Cardiac muscle cell (in vitro differentiated cells and primary cell): ENCODE measurements around the gene KRTDAP. TPM values are rescaled to one million over a fixed set of nuclear protein-coding genes. Genes with fewer than 3 reads are reported as not detected.

ENCODE experiments used
- DNase-seq, 2 donors: peaks; one replicate each; pipeline versions ENCODE4 v3.0.0 to v3.0.0-alpha.2; 2010 to 2017; ENCODE audit warnings: low read depth in 1 of 2, low spot score in 1 of 2
- H3K27ac ChIP-seq: fragments of 200-600 bp; sonication (generic); 2 replicates; pipeline ENCODE4 v1.5.1; 2016
- H3K27me3 ChIP-seq: fragments of 200-600 bp; sonication (generic); 2 replicates; pipeline ENCODE4 v1.6.0; 2016; ENCODE audit warnings: control low read depth
- H3K36me3 ChIP-seq: fragments of 200-600 bp; sonication (generic); 2 replicates; pipeline ENCODE4 v1.5.1; 2016; ENCODE audit warnings: control low read depth
- H3K4me1 ChIP-seq: fragments of 200-600 bp; sonication (generic); 2 replicates; pipeline ENCODE4 v1.8.1; 2017; ENCODE audit warnings: low read depth, mild to moderate bottlenecking, mixed run types
- H3K4me3 ChIP-seq: fragments of 200-600 bp; sonication (generic); 2 replicates; pipeline ENCODE4 v1.5.1; 2016; ENCODE audit warnings: mild to moderate bottlenecking
- H3K9me3 ChIP-seq: fragments of 200-600 bp; sonication (generic); 2 replicates; pipeline ENCODE4 v1.5.1; 2017; ENCODE audit warnings: low read depth, mild to moderate bottlenecking, control low read depth
- CTCF ChIP-seq: IDR thresholded peaks from 2 replicates; pipeline ENCODE4 v1.5.1; 2012; ENCODE audit warnings: low read depth, mild to moderate bottlenecking, low read length
- polyA plus RNA-seq: library from polyadenylated mRNA; unstranded; fragments of >200 nt; fragmentation: Nextera tagmentation; extraction: Ambion mirVana; gene quantifications from 2 replicates; pipeline ENCODE4 v1.2.1, GENCODE V29; 2016
- total RNA-seq: library from RNA; depleted of rRNA; stranded (reverse); fragments of >200 nt; gene quantifications from 2 replicates; pipeline ENCODE4 v1.2.3, GENCODE V29; 2016

KRTDAP gene
- total and polyA plus RNA-seq, 2 experiments from 2014 or later = 2.2 TPM; not detected in 1

DNA sequence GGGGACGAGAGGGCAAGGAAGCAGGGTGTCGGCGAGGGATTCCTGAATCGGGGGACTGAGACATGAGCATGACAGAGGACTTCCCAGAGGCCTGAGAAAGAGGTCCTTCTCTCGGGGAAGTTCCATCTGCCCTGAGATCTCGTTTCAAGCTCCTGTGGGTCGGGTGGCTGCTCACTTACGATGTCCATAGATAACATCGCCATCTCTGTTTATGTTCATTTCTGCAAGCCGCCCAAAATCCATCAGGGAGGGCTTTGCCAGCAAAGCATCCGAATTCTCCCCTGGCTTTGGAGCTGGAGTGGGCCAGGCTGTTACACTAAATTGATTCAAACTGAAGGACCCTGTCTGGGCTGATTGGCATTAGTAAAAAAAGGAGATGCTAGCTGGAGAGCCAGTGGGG, 17.3 kb upstream of the KRTDAP start:
- no peak for TF ChIP-seq CTCF
- Histone ChIP-seq H3K27me3 (no peaks in the 10 kb centered on the region), H3K36me3 (no peaks in the 10 kb centered on the region), H3K4me3 (no peak overlapping the region), H3K27ac (no peak overlapping the region), H3K4me1 (peaks cover 11% of the 10 kb centered on the region), H3K9me3 (no peaks in the 10 kb centered on the region)
- no peak for DNase-seq

DNA sequence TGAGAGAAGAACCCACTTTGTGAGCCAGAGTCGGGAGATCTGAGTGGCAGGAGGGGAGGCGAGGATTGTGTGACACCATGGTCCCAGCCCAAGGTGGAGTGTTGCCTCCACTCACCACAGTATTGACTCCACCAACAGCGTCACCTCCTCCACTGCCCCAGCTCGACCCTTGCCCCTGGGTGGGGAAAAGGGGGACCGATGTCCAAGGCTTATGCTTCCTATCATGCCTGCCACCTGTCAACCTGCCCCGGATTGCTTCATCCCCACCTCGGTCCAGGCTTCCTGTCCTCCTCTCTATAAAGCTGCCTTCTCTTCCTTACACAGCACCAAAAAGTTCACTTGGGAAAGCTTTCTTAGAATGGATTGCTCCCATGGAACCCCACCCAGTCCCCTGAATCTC, 15.7 kb upstream of the KRTDAP start:
- no peak for DNase-seq
- H3K9me3 ChIP-seq = no peaks in the 10 kb centered on the region

DNA sequence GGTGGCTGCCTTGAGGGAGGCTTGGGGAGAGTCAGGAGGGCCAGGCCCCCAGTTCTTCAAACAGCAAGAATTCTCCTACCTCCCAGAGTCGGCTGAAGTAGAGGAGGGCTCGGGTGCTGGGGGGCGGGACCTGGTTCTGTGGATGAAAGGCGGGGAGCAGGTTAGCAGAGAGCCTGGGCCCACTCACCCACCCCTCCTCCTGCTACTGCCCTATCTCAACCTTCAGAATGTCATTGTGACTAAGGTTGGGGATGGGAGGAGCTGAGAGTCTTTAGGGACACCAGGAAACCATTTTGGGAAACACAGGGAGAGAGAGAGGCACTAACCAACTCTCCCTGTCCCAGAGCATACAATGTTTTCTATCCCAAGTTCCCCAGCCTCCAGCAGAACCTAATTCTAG, 12.5 kb upstream of the KRTDAP start:
- H3K27ac ChIP-seq = peak overlapping the region; percentile 81
- DNase-seq = peak in 1 of 2 donors; percentile 45
- no peaks in the 10 kb centered on the region for H3K27me3 ChIP-seq
- H3K9me3 ChIP-seq = no peaks in the 10 kb centered on the region
- peaks cover 4% of the 10 kb centered on the region for H3K4me1 ChIP-seq
- TF ChIP-seq CTCF = no peak
- H3K4me3 ChIP-seq = no peak overlapping the region
- no peaks in the 10 kb centered on the region for H3K36me3 ChIP-seq

More for the DNA sequence above, 15.7 kb upstream of the KRTDAP start:
- no peaks in the 10 kb centered on the region for H3K27me3 ChIP-seq
- H3K4me1 ChIP-seq = peaks cover 11% of the 10 kb centered on the region
- H3K27ac ChIP-seq = no peak overlapping the region
- no peak overlapping the region for H3K4me3 ChIP-seq
- no peak for TF ChIP-seq CTCF
- no peaks in the 10 kb centered on the region for H3K36me3 ChIP-seq

DNA sequence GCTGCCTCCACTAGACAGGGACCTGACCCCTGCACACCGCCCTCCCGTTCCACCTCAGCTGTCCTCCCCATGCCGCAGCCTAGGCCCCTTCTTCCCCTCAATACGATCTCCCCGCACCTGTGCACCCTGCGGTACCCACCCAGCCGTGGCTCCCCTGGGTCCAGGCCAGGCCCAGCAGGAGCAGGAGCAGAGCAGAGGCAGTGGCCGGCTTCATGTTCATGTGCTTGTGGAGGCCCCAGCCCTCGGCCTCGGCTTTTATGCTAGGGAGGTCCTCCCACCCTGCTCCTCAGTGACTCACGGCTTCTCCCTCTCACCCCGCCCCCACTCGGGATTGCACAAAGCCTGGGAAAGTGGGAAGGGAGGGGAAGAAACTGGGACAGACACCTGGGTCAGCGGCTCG, 11.4 kb upstream of the KRTDAP start:
- DNase-seq = peak in 1 of 2 donors; percentile 53
- no peaks in the 10 kb centered on the region for H3K27me3 ChIP-seq
- TF ChIP-seq CTCF = no peak
- peaks cover 4% of the 10 kb centered on the region for H3K4me1 ChIP-seq
- no peak overlapping the region for H3K4me3 ChIP-seq
- no peak overlapping the region for H3K27ac ChIP-seq
- no peaks in the 10 kb centered on the region for H3K36me3 ChIP-seq
- H3K9me3 ChIP-seq = no peaks in the 10 kb centered on the region

DNA sequence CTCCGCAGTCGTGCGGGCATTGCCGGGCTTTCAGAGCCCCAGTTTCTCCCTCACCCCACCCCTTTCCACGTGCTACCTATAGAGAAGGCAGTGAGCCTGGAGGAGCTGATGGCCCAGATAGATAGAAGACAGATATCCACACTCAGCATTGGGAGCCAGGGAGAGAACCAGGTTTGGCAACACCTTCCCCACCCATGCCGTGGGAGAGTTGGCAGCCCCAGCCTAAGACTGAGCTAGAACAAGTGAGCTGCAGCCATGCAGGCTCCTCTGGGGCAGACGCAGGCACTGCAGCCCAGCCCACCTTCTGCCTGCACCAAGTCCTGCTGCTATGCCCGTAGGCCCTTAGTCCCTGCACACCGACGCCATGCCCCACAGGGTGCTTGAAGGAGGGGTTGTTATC, 10.3 kb upstream of the KRTDAP start:
- no peak for DNase-seq

More for the DNA sequence above, 10.3 kb upstream of the KRTDAP start:
- no peak for TF ChIP-seq CTCF
- Histone ChIP-seq H3K27me3 (no peaks in the 10 kb centered on the region), H3K9me3 (no peaks in the 10 kb centered on the region), H3K36me3 (no peaks in the 10 kb centered on the region), H3K4me3 (no peak overlapping the region), H3K27ac (no peak overlapping the region), H3K4me1 (peaks cover 7% of the 10 kb centered on the region)
